AG09309 (cell line): ENCODE results near the gene NWD2.
"Not testable (repeated sequence)": the region's sequence is repeated elsewhere in the genome, so short reads cannot be mapped to it uniquely, and the experiment has no call there.

Source experiments
- DNase-seq: peaks from one replicate; pipeline ENCODE4 v3.0.0-alpha.2; 2010; ENCODE audit warnings: low read depth
- H3K4me3 ChIP-seq: 2 replicates; pipeline ENCODE4 v1.5.1; 2011; ENCODE audit warnings: mild to moderate bottlenecking, low read depth, low read length, moderate library complexity; ENCODE audit not compliant: control insufficient read depth
- CTCF ChIP-seq: IDR thresholded peaks from 2 replicates; pipeline ENCODE4 v1.5.1; 2011; ENCODE audit warnings: mild to moderate bottlenecking, low read depth, low read length, inconsistent platforms; ENCODE audit not compliant: insufficient read depth, control insufficient read depth; ENCODE audit errors: missing control alignments

Gene NWD2

GRCh38 chr4:37244583-37245390, at the start of gene NWD2:
TSS of gene NWD2 (plus strand) at chr4:37244743. CDS start at chr4:37245068, 325 bp downstream.
- no peak within 1 kb of the TSS for H3K4me3 ChIP-seq
- no peak for DNase-seq
- TF ChIP-seq CTCF: no peak

- TF ChIP-seq CTCF: no peak
- no peak for DNase-seq
- H3K4me3 ChIP-seq: no peak overlapping the region
These were observed 46.6 kb upstream of the NWD2 start for GRCh38 chr4:37197899-37198298.

GRCh38 chr4:37204740-37205139, 39.8 kb upstream of the NWD2 start:
- not testable (repeated sequence) for DNase-seq, H3K4me3 ChIP-seq

- TF ChIP-seq CTCF: no peak
- DNase-seq: no peak
- H3K4me3 ChIP-seq: no peak overlapping the region
These were observed 28.3 kb upstream of the NWD2 start for GRCh38 chr4:37216209-37216608.

GRCh38 chr4:37219242-37219641, 25.3 kb upstream of the NWD2 start:
- H3K4me3 ChIP-seq: no peak overlapping the region
- no peak for DNase-seq
- TF ChIP-seq CTCF: no peak

- H3K4me3 ChIP-seq: no peak overlapping the region
- no peak for TF ChIP-seq CTCF
- no peak for DNase-seq
These were observed 24.6 kb upstream of the NWD2 start for GRCh38 chr4:37219990-37220389.

GRCh38 chr4:37220685-37221084, 23.9 kb upstream of the NWD2 start:
- no peak for DNase-seq
- H3K4me3 ChIP-seq: no peak overlapping the region
- no peak for TF ChIP-seq CTCF
